WI38 (cell line): ENCODE data around the gene NASP.

ENCODE experiments used
- H3K4me3 ChIP-seq: 2 replicates; pipeline ENCODE4 v1.5.1; 2011; ENCODE audit warnings: low read depth, mild to moderate bottlenecking, control low read depth, low read length
- TF ChIP-seq, protein P1 (sequence below): IDR thresholded peaks from 2 replicates; pipeline ENCODE4 v1.5.1; 2012; ENCODE audit warnings: low read depth, mild to moderate bottlenecking, control low read depth, low read length

The NASP gene

GRCh38 chr1:45630429-45630828, 46.6 kb downstream of the NASP start:
- H3K4me3 ChIP-seq = no peak overlapping the region
- TF ChIP-seq, protein P1, sequence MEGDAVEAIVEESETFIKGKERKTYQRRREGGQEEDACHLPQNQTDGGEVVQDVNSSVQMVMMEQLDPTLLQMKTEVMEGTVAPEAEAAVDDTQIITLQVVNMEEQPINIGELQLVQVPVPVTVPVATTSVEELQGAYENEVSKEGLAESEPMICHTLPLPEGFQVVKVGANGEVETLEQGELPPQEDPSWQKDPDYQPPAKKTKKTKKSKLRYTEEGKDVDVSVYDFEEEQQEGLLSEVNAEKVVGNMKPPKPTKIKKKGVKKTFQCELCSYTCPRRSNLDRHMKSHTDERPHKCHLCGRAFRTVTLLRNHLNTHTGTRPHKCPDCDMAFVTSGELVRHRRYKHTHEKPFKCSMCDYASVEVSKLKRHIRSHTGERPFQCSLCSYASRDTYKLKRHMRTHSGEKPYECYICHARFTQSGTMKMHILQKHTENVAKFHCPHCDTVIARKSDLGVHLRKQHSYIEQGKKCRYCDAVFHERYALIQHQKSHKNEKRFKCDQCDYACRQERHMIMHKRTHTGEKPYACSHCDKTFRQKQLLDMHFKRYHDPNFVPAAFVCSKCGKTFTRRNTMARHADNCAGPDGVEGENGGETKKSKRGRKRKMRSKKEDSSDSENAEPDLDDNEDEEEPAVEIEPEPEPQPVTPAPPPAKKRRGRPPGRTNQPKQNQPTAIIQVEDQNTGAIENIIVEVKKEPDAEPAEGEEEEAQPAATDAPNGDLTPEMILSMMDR = no peak

DNA sequence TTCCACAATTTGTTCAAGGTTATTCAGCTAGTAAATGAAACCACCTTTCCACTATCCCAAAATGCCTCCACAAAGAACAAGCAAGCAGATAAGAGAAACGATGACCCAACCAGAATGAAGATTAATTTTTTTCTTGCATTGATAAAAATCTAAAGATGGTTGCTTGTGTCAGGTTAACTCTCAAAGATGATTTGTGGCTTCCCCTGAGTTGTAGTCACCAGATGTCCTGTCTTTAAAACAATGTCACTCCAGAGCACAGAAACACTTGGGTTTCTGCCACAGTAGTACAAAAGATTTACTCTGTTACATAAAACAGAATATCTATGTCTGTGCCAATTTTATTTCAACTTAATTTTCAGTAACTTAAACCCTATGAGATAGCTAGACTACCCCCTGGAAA, 51.4 kb downstream of the NASP start:
- no peak overlapping the region for H3K4me3 ChIP-seq
- TF ChIP-seq, protein P1 = no peak

- TF ChIP-seq, protein P1 = no peak
- H3K4me3 ChIP-seq = no peak overlapping the region
These were observed 56.5 kb downstream of the NASP start for GRCh38 chr1:45640293-45640692.

GRCh38 chr1:45643321-45643720, 59.5 kb downstream of the NASP start:
- TF ChIP-seq, protein P1 = no peak

GRCh38 chr1:45643978-45644377, 60.1 kb downstream of the NASP start:
- no peak overlapping the region for H3K4me3 ChIP-seq
- TF ChIP-seq, protein P1 = no peak

More at GRCh38 chr1:45643321-45643720, 59.5 kb downstream of the NASP start:
- H3K4me3 ChIP-seq = no peak overlapping the region

GRCh38 chr1:45644661-45645060, 60.8 kb downstream of the NASP start:
- TF ChIP-seq, protein P1 = no peak
- no peak overlapping the region for H3K4me3 ChIP-seq

DNA sequence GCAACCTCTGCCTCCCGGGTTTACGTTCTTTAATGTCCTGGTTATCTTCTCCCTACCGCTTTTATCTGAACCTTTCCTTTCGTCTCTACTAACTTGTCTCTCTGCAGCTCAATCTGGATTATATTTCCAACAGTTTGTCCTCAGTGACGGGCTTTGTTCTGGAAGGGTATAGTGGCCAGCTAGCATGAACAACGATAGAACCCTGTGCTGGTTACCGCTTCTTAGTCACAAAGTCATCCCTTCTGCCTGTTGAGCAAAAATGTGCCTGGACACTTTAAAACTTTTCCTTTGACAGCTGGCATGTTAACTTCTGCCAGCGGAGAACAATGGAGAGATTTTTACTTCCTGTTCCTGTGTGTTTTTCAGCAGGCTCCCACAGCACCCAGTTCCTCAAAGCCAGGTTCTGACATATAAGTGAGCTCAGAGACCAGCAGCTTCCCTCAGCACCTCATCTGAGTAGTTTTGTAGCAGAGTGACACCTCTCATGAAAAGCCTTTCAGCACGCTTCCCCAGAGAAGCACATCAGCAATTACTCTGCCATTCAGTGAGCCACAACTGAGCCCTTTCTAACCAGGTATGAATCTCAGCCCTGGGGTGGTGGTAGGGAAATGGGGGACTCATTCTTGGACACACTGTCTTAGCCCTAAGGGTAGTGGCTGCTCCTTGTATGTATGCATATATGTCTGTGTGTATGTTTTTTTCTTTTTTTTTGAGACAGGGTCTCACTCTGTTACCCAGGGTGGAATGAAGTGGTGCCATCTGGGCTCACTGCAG, 63.6 kb downstream of the NASP start:
- TF ChIP-seq, protein P1 = no peak

More for the DNA sequence above, 63.6 kb downstream of the NASP start:
- no peak overlapping the region for H3K4me3 ChIP-seq
